ENCODE measurements around the gene ABR. TPM values are rescaled to one million over a fixed set of nuclear protein-coding genes. Genes with fewer than 3 reads are reported as not detected.

ABR gene
- polyA plus RNA-seq, 2 of the 4 experiments (the other 2 are of a cell fraction), result 70.9 to 73.8 TPM

- ChIA-PET CTCF (no interaction called here), POLR2A (no interaction called here)
- DNase-seq (ENCODE audit: low read depth in 1 of 2, low spot score in 1 of 2) (no peak), FAIRE-seq (no peak), ATAC-seq (no peak)
- H3K4me3 ChIP-seq, result no peak overlapping the region
- no peak overlapping the region for H3K27ac ChIP-seq
- WGBS (ENCODE audit: missing lambda C conversion rate), result 42% methylated on average over 3 of the region's 3 CpGs
- TF ChIP-seq ZNF302 (CRISPR knock-in tag; IDR thresholded peaks at IDR 0.05) (no peak), HDAC2 (IDR thresholded peaks at IDR 0.05) (no peak), RNF2 (IDR thresholded peaks at IDR 0.05; ENCODE audit: borderline replicate concordance, low read depth) (no peak), CHD2 (IDR thresholded peaks at IDR 0.05; ENCODE audit: low read length, partially characterized antibody) (no peak), CTCF (IDR thresholded peaks at IDR 0.05) (no peak), KDM1A (IDR thresholded peaks at IDR 0.05; ENCODE audit: low read depth) (no peak), ZFP36 (IDR thresholded peaks at IDR 0.05; ENCODE audit: borderline replicate concordance, partially characterized antibody) (no peak), NPAS2 (CRISPR knock-in tag; IDR thresholded peaks at IDR 0.05; ENCODE audit: borderline replicate concordance) (no peak), JUN (IDR thresholded peaks at IDR 0.05) (no peak), MAFK (IDR thresholded peaks at IDR 0.05; ENCODE audit: partially characterized antibody) (no peak), NR3C1 (IDR thresholded peaks at IDR 0.05) (no peak)
- TF ChIP-seq, protein P1, sequence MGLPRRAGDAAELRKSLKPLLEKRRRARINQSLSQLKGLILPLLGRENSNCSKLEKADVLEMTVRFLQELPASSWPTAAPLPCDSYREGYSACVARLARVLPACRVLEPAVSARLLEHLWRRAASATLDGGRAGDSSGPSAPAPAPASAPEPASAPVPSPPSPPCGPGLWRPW (IDR thresholded peaks at IDR 0.05), result no peak
- H3K4me1 ChIP-seq, result peaks cover 13% of the 10 kb centered on the region; the same call in 2 of the 3 replicates
- no peaks in the 10 kb centered on the region for H3K9me3 ChIP-seq
- H3K4me2 ChIP-seq, result no peak overlapping the region
These were observed 46.5 kb upstream of the ABR start for GRCh38 chr17:1226308-1226707.

DNA sequence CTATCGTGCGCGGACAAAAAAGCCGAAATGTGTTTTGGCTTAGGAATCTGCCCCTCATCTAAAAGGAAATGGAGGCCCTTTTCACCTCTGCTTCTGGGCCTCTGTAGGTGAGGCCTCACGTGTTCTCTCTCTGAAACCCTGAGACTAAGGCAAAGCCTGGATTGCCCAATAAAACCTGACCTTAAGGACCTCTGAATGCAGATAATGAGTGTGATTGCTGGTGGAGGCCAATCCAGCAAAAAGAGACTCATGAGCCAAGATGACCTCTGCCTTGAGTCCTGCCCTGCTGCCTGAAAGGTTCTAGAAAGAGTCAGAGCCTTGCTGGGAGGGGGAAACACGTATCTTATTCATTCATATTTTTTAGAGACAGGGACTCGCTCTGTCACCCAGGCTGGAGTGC, 44.5 kb upstream of the ABR start:
- H3K4me3 ChIP-seq, result no peak overlapping the region
- 77% methylated on average over 7 of the region's 7 CpGs for WGBS (ENCODE audit: missing lambda C conversion rate)
- no peak for FAIRE-seq
- H3K9me3 ChIP-seq, result no peaks in the 10 kb centered on the region
- CTCF ChIA-PET, result interaction anchor here (1.4 kb wide), 1 partner anchor 12 kb away, joined by 4 read pairs; no protein-coding TSS in a partner anchor
- POLR2A ChIA-PET, result no interaction called here
- no peak for DNase-seq (ENCODE audit: low read depth in 1 of 2, low spot score in 1 of 2)
- TF ChIP-seq MAFK (IDR thresholded peaks at IDR 0.05; ENCODE audit: partially characterized antibody), result no peak
- no peak for TF ChIP-seq NPAS2 (CRISPR knock-in tag; IDR thresholded peaks at IDR 0.05; ENCODE audit: borderline replicate concordance)
- TF ChIP-seq CEBPB (IDR thresholded peaks at IDR 0.05), result no peak
- TF ChIP-seq MAX (IDR thresholded peaks at IDR 0.05), result no peak
- no peak for ATAC-seq
- H3K4me1 ChIP-seq, result peaks cover 7% of the 10 kb centered on the region; the same call in 2 of the 3 replicates
- H3K27ac ChIP-seq, result no peak overlapping the region
- H3K4me2 ChIP-seq, result no peak overlapping the region

DNA sequence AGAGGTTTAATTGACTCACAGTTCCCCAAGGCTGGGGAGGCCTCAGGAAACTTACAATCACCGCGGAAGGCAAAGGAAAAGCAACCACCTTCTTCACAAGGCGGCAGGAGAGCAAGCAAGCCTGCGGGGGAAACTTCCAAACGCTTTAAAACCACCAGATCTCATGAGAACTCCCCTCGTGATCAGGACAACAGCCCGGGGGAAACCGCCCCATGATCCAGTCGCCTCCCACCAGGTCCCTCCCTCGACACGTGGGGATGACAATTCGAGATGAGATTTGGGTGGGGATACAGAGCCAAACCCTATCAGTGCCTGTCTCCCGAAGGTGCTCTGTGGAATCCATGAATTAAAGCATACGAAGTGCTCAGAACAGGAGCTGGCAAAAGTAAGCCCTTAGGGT, 43.9 kb upstream of the ABR start:
- Histone ChIP-seq H3K4me1 (peaks cover 2% of the 10 kb centered on the region; the same call in 1 of the 3 replicates), H3K27ac (no peak overlapping the region), H3K9me3 (no peaks in the 10 kb centered on the region), H3K4me2 (no peak overlapping the region), H3K4me3 (no peak overlapping the region)
- ATAC-seq (no peak), FAIRE-seq (no peak), DNase-seq (ENCODE audit: low read depth in 1 of 2, low spot score in 1 of 2) (no peak)
- WGBS (ENCODE audit: missing lambda C conversion rate), result 80% methylated on average over 14 of the region's 14 CpGs
- TF ChIP-seq CHD4 (IDR thresholded peaks at IDR 0.05; ENCODE audit: borderline replicate concordance) (no peak), JUN (IDR thresholded peaks at IDR 0.05) (no peak), FOXS1 (CRISPR knock-in tag; IDR thresholded peaks at IDR 0.05) (no peak), MAZ (IDR thresholded peaks at IDR 0.05; ENCODE audit: borderline replicate concordance, low read depth, low read length) (no peak), CBX8 (IDR thresholded peaks at IDR 0.05) (no peak), RNF2 (IDR thresholded peaks at IDR 0.05; ENCODE audit: borderline replicate concordance, low read depth) (no peak), CTCF (IDR thresholded peaks at IDR 0.05) (no peak), EHMT2 (IDR thresholded peaks at IDR 0.05; ENCODE audit: low read depth) (no peak), ATOH8 (CRISPR knock-in tag; IDR thresholded peaks at IDR 0.05; ENCODE audit: low read depth) (no peak)
- TF ChIP-seq, protein P2, sequence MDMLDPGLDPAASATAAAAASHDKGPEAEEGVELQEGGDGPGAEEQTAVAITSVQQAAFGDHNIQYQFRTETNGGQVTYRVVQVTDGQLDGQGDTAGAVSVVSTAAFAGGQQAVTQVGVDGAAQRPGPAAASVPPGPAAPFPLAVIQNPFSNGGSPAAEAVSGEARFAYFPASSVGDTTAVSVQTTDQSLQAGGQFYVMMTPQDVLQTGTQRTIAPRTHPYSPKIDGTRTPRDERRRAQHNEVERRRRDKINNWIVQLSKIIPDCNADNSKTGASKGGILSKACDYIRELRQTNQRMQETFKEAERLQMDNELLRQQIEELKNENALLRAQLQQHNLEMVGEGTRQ (IDR thresholded peaks at IDR 0.05), result no peak
- TF ChIP-seq, protein P1 (IDR thresholded peaks at IDR 0.05), result no peak
- ChIA-PET POLR2A (no interaction called here), CTCF (interaction anchor here (1.4 kb wide), 1 partner anchor 11 kb away, joined by 4 read pairs; no protein-coding TSS in a partner anchor)
